HG03575 (cell line): Measurements from ENCODE around the gene TMEM116.

ENCODE experiments used
- ATAC-seq: cut with Tn5 transposase; IDR thresholded peaks from one replicate; pipeline ENCODE4 v1.9.1; 2021; ENCODE audit not compliant: unreplicated experiment, insufficient number of reproducible peaks, low FRiP score; ENCODE audit errors: extremely low read depth

The TMEM116 gene

GRCh38 chr12:111927346-111927745 is 85.6 kb downstream of the TMEM116 start:
- no peak for ATAC-seq

GRCh38 chr12:111926631-111927030 is 86.3 kb downstream of the TMEM116 start:
- no peak for ATAC-seq

- ATAC-seq, result no peak
Observed at GRCh38 chr12:111925171-111925570, 87.8 kb downstream of the TMEM116 start.

- ATAC-seq, result no peak
Observed at GRCh38 chr12:111907740-111908139, 105.2 kb downstream of the TMEM116 start.

- ATAC-seq, result no peak
Observed at GRCh38 chr12:111905502-111905901, 107.5 kb downstream of the TMEM116 start.

GRCh38 chr12:111904446-111904975 is 108.5 kb downstream of the TMEM116 start:
- ATAC-seq, result no peak

GRCh38 chr12:111901182-111901581 is 111.8 kb downstream of the TMEM116 start:
- ATAC-seq, result no peak

GRCh38 chr12:111894556-111894955 is 118.4 kb downstream of the TMEM116 start:
- ATAC-seq, result no peak

GRCh38 chr12:111893287-111893686 is 119.7 kb downstream of the TMEM116 start:
- ATAC-seq, result no peak

- no peak for ATAC-seq
Observed at GRCh38 chr12:111887926-111888745, 124.8 kb downstream of the TMEM116 start.

GRCh38 chr12:111886662-111887545 is 126.1 kb downstream of the TMEM116 start:
- no peak for ATAC-seq

- no peak for ATAC-seq
Observed at GRCh38 chr12:111881716-111882115, 131.2 kb downstream of the TMEM116 start.
